WERI-Rb-1 (cell line): ENCODE results near the gene SYF2.
A peak's percentile ranks its signal among the peaks of the same experiment; 100 is the strongest.

Experiments used
- DNase-seq: peaks from one replicate; pipeline ENCODE4 v3.0.0-alpha.2; 2020
- H3K27ac ChIP-seq: fragments of 250-450 bp; sonication (Bioruptor Pico); 2 replicates; pipeline ENCODE4 v1.5.1; 2020; ENCODE audit warnings: mild to moderate bottlenecking, moderate library complexity
- H3K27me3 ChIP-seq: fragments of 250-450 bp; sonication (Bioruptor Pico); 2 replicates; pipeline ENCODE4 v1.5.1; 2021; ENCODE audit warnings: mild to moderate bottlenecking, low read depth, moderate library complexity; ENCODE audit not compliant: insufficient read depth, severe bottlenecking
- H3K36me3 ChIP-seq: fragments of 250-450 bp; sonication (Bioruptor Pico); 2 replicates; pipeline ENCODE4 v1.5.1; 2020; ENCODE audit warnings: mild to moderate bottlenecking, moderate library complexity
- H3K4me3 ChIP-seq: 2 replicates; pipeline ENCODE4 v1.5.1; 2011; ENCODE audit warnings: low read depth, mild to moderate bottlenecking, control low read depth, low read length
- H3K9me3 ChIP-seq: fragments of 250-450 bp; sonication (Bioruptor Pico); 2 replicates; pipeline ENCODE4 v1.5.1; 2021; ENCODE audit warnings: mild to moderate bottlenecking, moderate library complexity; ENCODE audit not compliant: severe bottlenecking
- TF ChIP-seq, protein P1 (sequence below): IDR thresholded peaks from 2 replicates; pipeline ENCODE4 v1.5.1; 2011; ENCODE audit warnings: low read depth, mild to moderate bottlenecking, control low read depth, inconsistent platforms, low read length

SYF2 gene

DNA sequence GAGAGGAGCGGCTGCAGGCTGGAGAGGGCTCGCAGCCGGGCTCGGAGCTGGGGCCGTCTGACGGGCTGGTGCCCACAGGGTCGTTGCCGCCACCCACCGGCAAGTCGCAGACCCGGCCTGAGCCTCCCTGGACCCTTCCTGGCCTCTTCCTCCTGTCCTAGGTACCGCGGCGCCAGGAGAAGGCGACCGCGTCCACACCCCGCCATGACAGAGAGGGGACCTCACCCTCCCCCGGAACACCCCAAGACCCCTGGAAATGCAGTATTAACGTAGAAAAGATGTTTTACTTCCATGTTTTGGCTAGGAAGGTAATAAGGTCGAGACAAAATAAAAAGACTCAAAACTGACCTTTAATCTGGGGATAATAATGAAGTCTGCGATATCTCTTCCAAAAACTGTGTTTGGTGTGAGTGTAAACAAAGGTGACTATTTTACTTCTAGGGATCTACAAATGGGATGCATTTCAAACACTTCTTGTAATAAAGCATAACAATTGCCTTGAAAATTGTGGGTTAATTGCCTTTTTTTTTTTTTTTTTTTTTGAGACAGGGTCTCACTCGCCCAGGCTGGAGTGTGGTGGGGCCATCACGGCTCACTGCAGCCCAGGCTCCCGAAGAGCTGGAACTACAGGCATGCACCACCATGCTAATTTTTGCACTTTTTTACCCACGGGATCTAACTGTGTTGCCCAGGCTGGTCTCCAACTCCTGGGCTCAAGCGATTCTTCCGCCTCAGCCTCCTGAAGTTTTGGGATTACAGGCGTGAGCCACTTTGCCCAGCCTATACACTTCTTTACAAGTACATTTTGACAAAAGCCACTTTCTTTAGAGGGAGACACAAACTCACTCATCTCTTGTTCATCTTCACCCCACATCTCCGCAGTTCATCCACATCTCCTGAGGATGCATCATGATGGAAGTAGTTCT is 15.8 kb upstream of the SYF2 start:
- peaks cover 33% of the 10 kb centered on the region for H3K36me3 ChIP-seq
- H3K27me3 ChIP-seq = no peaks in the 10 kb centered on the region
- H3K4me3 ChIP-seq = peak overlapping the region; percentile 92
- H3K27ac ChIP-seq = peak overlapping the region; percentile 85
- H3K9me3 ChIP-seq = no peaks in the 10 kb centered on the region
- TF ChIP-seq, protein P1, sequence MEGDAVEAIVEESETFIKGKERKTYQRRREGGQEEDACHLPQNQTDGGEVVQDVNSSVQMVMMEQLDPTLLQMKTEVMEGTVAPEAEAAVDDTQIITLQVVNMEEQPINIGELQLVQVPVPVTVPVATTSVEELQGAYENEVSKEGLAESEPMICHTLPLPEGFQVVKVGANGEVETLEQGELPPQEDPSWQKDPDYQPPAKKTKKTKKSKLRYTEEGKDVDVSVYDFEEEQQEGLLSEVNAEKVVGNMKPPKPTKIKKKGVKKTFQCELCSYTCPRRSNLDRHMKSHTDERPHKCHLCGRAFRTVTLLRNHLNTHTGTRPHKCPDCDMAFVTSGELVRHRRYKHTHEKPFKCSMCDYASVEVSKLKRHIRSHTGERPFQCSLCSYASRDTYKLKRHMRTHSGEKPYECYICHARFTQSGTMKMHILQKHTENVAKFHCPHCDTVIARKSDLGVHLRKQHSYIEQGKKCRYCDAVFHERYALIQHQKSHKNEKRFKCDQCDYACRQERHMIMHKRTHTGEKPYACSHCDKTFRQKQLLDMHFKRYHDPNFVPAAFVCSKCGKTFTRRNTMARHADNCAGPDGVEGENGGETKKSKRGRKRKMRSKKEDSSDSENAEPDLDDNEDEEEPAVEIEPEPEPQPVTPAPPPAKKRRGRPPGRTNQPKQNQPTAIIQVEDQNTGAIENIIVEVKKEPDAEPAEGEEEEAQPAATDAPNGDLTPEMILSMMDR = peak; percentile 60
- no peak for DNase-seq

DNA sequence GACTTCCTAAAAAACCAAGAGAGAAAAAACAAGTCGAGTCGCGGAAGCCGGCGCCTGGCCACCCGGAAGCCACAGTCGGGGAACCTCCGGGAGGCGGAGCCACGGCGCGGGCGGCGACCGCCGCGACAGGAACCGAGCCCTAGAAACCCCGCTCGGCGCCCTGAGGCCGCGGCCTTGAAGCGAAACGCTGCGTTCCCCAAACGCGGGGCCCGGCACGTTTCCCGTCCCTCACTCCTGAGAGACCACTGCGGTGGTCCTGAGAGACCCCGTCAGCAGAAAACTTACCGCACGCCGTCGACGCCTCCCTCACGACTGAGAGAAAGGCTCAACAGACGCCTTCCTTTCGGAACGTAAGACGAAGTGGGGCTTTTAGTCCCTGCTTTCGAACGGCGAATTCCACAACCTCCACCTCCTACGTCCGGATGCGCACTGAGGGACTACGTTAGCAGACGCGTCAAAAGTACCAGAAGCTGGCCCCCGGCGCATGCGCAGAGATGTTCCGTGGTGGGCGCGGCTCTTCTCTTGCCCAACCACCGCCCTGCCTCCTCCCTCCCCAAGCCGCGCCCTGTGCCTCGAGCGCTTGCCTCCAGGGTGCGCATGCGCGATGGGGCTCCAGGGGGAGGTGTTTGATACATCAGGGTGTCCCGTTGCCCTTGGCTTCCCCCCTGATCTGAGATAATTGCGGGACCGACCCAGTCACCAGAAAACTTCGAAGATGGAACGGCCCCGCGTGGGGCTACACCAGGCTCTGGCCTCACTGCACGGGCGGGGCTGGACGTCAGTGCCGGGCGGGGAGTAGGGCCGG is 14.9 kb upstream of the SYF2 start, which contains the start of gene RSRP1:
RSRP1 (minus strand) TSS at position 431 of the 805 bp plus-strand sequence. CDS start 491 bp downstream, outside the sequence.
- no peaks in the 10 kb centered on the region for H3K27me3 ChIP-seq
- TF ChIP-seq, protein P1 = no peak
- H3K27ac ChIP-seq = peak within 1 kb of the TSS; percentile 85
- H3K4me3 ChIP-seq = peak within 1 kb of the TSS; percentile 92
- H3K9me3 ChIP-seq = no peaks in the 10 kb centered on the region
- H3K36me3 ChIP-seq = peaks cover 42% of the 10 kb centered on the region
- DNase-seq = peak; percentile 99

DNA sequence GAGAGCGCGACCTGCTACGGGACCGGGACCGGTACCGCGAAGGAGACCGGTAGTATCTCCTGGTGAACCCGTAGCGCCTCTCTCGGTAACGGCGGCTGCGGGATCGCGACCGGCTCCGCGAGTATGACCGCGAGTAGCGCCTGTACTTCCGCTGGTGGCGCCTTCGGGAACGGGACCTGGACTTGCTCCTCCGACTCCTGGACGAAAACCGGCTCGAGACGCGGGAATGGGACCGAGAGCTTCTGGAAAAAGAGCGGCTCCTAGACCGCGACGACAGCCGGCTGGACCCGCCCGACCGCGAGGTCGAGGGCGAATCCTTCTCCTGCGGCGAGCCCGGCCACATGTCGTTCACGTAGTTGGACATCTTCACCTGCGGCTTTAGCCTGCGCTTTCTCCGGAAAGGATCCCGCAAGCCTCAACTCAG is 14.3 kb upstream of the SYF2 start:
- DNase-seq = no peak
- H3K27ac ChIP-seq = peak overlapping the region; percentile 85
- no peaks in the 10 kb centered on the region for H3K9me3 ChIP-seq
- TF ChIP-seq, protein P1 = no peak
- peaks cover 47% of the 10 kb centered on the region for H3K36me3 ChIP-seq
- peak overlapping the region; percentile 92 for H3K4me3 ChIP-seq
- no peaks in the 10 kb centered on the region for H3K27me3 ChIP-seq

DNA sequence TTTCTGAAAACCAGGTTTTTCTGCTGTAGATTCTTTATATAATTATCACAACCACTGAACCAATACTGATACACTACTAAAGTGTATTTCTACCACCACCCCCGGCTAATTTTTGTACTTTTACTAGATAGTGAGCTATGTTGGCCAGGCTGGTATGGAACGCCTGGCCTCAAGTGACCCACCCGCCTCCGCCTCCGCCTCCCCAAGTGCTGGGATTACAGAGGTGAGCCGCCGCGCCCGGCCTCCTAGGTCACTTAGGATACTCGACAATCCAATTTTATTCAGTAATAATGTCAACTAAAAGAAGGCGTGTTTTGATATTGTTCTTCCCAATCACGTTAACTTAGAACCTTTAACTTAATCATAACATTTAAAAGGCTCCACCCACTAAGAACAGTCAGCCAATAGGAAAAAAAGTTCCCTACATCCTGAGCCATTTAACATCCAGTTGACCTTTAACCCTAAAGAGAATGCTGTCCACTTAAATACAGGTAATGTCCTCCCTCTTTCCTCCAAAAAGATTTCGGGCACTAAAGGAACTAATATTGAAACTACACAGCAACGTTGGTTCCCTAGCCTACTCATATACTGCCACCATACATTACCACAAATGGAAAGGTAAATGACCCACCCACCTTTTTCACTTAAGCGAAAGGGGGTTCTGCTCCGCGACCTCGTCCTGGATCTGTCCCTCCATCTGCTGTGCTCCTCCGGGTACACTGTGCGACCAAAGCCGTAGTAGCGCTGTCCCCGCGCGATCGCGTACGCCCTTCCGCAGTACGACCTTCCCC is 13.7 kb upstream of the SYF2 start:
- H3K4me3 ChIP-seq = peak overlapping the region; percentile 92
- peak; percentile 26 for DNase-seq
- peaks cover 49% of the 10 kb centered on the region for H3K36me3 ChIP-seq
- H3K27me3 ChIP-seq = no peaks in the 10 kb centered on the region
- TF ChIP-seq, protein P1 = no peak
- H3K9me3 ChIP-seq = no peaks in the 10 kb centered on the region
- no peak overlapping the region; the same call in 1 of the 2 replicates for H3K27ac ChIP-seq

DNA sequence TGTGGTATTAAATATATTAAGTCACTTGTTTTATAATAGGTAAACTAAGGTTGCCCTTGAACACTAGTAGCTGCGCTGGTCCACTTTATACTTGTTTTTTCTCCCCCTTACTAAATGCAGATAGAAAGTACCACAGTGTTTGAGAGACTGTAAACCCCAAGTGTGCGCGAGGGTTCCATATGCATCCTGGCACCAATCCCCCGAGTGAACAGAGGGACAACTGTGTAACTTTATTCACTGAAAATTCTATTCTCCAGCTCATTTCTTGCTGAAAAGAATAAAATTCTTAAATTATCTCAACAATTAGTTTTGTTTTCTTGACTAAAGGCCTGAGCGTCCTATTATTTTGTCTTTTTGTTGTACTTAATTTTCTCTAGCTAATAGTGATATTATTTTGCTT is 13.1 kb upstream of the SYF2 start:
- Histone ChIP-seq H3K27ac (no peak overlapping the region), H3K4me3 (no peak overlapping the region), H3K27me3 (no peaks in the 10 kb centered on the region), H3K36me3 (peaks cover 49% of the 10 kb centered on the region), H3K9me3 (no peaks in the 10 kb centered on the region)
- TF ChIP-seq, protein P1 = no peak
- no peak for DNase-seq
